HepG2 (cell line): ENCODE measurements around the gene MSRB3. TPM values are rescaled to one million over a fixed set of nuclear protein-coding genes. Genes with fewer than 3 reads are reported as not detected.

Source experiments
- ATAC-seq: fragments of 200-7000 bp; cut with Tn5 transposase; 3 replicates; pipeline ENCODE4 v1.9.1; 2020; ENCODE audit warnings: mild to moderate bottlenecking, moderate library complexity
- BruUV-seq: library from RNA; stranded (reverse); fragments of 400-500 nt; replicated peaks from 2 replicates; lab custom pipeline; 2021; lab: Mats Ljungman, UMichigan
- CTCF ChIA-PET: fragments of 300-600 bp; formaldehyde crosslinking; extraction: SDS; loops from one replicate; lab custom pipeline; 2021; ENCODE audit warnings: low total read pairs, inconsistent platforms, low intra/inter-chr PET ratio; lab: Yijun Ruan, JAX
- POLR2A ChIA-PET: fragments of 350-600 bp; sonication (Branson Sonifier 250); formaldehyde crosslinking; loops from one replicate; lab custom pipeline; 2020; ENCODE audit warnings: antibody characterized with exemption, inconsistent platforms; lab: Yijun Ruan, JAX
- DNase-seq: peaks from one replicate; pipeline ENCODE4 v3.0.0-alpha.2; 2015; ENCODE audit warnings: low spot score
- FAIRE-seq: peaks from 3 replicates; lab custom pipeline; 2011; peaks lifted over from hg19 to GRCh38; lab: Jason Lieb, UNC
- H2AFZ ChIP-seq: one replicate; pipeline ENCODE4 v1.6.1; 2011; ENCODE audit warnings: low read length, inconsistent platforms
- H3K27ac ChIP-seq: fragments of 300-600 bp; 3 replicates; pipeline ENCODE4 v1.8.0; 2011; ENCODE audit warnings: mixed run types, mild to moderate bottlenecking, mixed read lengths, low read length, inconsistent platforms; ENCODE audit not compliant: insufficient read depth; ENCODE audit errors: extremely low read length
- H3K27me3 ChIP-seq, 2 experiments: fragments of 200-600 bp in 1 of 2; 2 replicates in 1 of 2; 3 replicates in 1 of 2; pipeline versions ENCODE4 v1.6.0 to v1.8.0; 2011; ENCODE audit warnings: low read length in 2 of 2, mild to moderate bottlenecking in 2 of 2, moderate library complexity in 2 of 2, inconsistent platforms in 1 of 2; ENCODE audit not compliant: insufficient read depth in 2 of 2, control insufficient read depth in 1 of 2
- H3K36me3 ChIP-seq, 2 experiments: fragments of 200-600 bp in 1 of 2; replicated peaks in 1 of 2; 2 replicates in 1 of 2; 3 replicates in 1 of 2; pipeline versions ENCODE4 v1.5.1 to v1.8.0; 2011; ENCODE audit warnings: low read length in 2 of 2, inconsistent platforms in 1 of 2; ENCODE audit not compliant: insufficient read depth in 2 of 2, control insufficient read depth in 1 of 2
- H3K4me1 ChIP-seq: 2 replicates; pipeline ENCODE4 v1.5.1; 2012; ENCODE audit warnings: low read length, inconsistent platforms; ENCODE audit not compliant: insufficient read depth
- H3K4me2 ChIP-seq: 2 replicates; pipeline ENCODE4 v1.6.0; 2011; ENCODE audit warnings: low read depth, low read length, inconsistent platforms
- H3K4me3 ChIP-seq, 3 experiments: fragments of 200-600 bp in 1 of 3; sonication (generic), shearing (Covaris generic) in 1 of 3; replicated peaks in 1 of 3; 2 replicates each; pipeline ENCODE4 v1.5.1; 2011 to 2016; ENCODE audit warnings: low read length in 3 of 3, inconsistent platforms in 2 of 3, low read depth in 2 of 3, mild to moderate bottlenecking in 2 of 3, control low read depth in 1 of 3, mixed read lengths in 1 of 3; ENCODE audit not compliant: insufficient read depth in 1 of 3
- H3K79me2 ChIP-seq: one replicate; pipeline ENCODE4 v1.6.1; 2011; ENCODE audit warnings: low read length, inconsistent platforms; ENCODE audit not compliant: insufficient read depth
- H3K9ac ChIP-seq: 2 replicates; pipeline ENCODE4 v1.6.0; 2011; ENCODE audit warnings: mild to moderate bottlenecking, low read depth, low read length, inconsistent platforms; ENCODE audit not compliant: insufficient read depth
- H3K9me3 ChIP-seq: 2 replicates; pipeline ENCODE4 v1.5.1; 2012; ENCODE audit warnings: mild to moderate bottlenecking, low read length
- H4K20me1 ChIP-seq: 2 replicates; pipeline ENCODE4 v1.6.0; 2011; ENCODE audit warnings: inconsistent platforms, mild to moderate bottlenecking, low read length, moderate library complexity; ENCODE audit not compliant: insufficient read depth
- ELF4 ChIP-seq: sonication (generic); formaldehyde crosslinking; IDR thresholded peaks from 2 replicates; pipeline ENCODE4 v1.5.0; 2020; ENCODE audit warnings: missing genetic modification reagents, mild to moderate bottlenecking, moderate library complexity, borderline replicate concordance
- HMGA1 ChIP-seq: sonication (generic); formaldehyde crosslinking; conservative IDR thresholded peaks from 2 replicates; pipeline ENCODE4 v1.4.0; 2020; ENCODE audit warnings: missing genetic modification reagents
- MIER3 ChIP-seq: IDR thresholded peaks from 2 replicates; pipeline ENCODE4 v1.6.1; 2016; ENCODE audit warnings: missing compliant biosample characterization, borderline replicate concordance
- NFIB ChIP-seq: sonication (generic); formaldehyde crosslinking; IDR thresholded peaks from 2 replicates; pipeline ENCODE4 v1.9.0; 2021; ENCODE audit warnings: missing genetic modification reagents, mild to moderate bottlenecking, borderline replicate concordance
- NFRKB ChIP-seq: fragments of 450-650 bp; IDR thresholded peaks from 2 replicates; pipeline ENCODE4 v1.6.1; 2017
- RFX5 ChIP-seq: IDR thresholded peaks from 2 replicates; pipeline ENCODE4 v1.6.1; 2011; ENCODE audit warnings: low read depth, low read length, improper control_type of control experiment
- SAFB2 ChIP-seq: sonication (generic); formaldehyde crosslinking; IDR thresholded peaks from 2 replicates; pipeline ENCODE4 v1.5.1; 2020; ENCODE audit warnings: missing genetic modification reagents, low read depth, mild to moderate bottlenecking, borderline replicate concordance
- SMAD1 ChIP-seq: sonication (generic); formaldehyde crosslinking; IDR thresholded peaks from 2 replicates; pipeline ENCODE4 v1.4.0; 2020; ENCODE audit warnings: missing genetic modification reagents, low read depth, mild to moderate bottlenecking, borderline replicate concordance
- ZNF619 ChIP-seq: sonication (generic); formaldehyde crosslinking; IDR thresholded peaks from 2 replicates; pipeline ENCODE4 v1.4.0; 2020; ENCODE audit warnings: mild to moderate bottlenecking, missing genetic modification reagents
- ZNF660 ChIP-seq: sonication (generic); formaldehyde crosslinking; IDR thresholded peaks from 2 replicates; pipeline ENCODE4 v1.5.1; 2020; ENCODE audit warnings: mild to moderate bottlenecking, low read depth, missing genetic modification reagents, borderline replicate concordance
- ZNF816 ChIP-seq: sonication (generic); formaldehyde crosslinking; IDR thresholded peaks from 2 replicates; pipeline ENCODE4 v1.8.0; 2022; ENCODE audit warnings: missing genetic modification reagents, mild to moderate bottlenecking, borderline replicate concordance
- WGBS: methylation state at CpG from one replicate; pipeline ENCODE4 v1.1.6; 2017; ENCODE audit warnings: low lambda C conversion rate; 5-methylcytosine and 5-hydroxymethylcytosine counted together
- in situ Hi-C: cut with HindIII; loops from 2 replicates; pipeline ENCODE4 v1.10.0; 2017; ENCODE audit warnings: low pct_unique_long_range_greater_than_20kb; ENCODE audit not compliant: extremely low pct_ligation_motif_present
- intact Hi-C: fragments of 100-400 bp; cut with micrococcal nuclease; formaldehyde crosslinking; loops from one replicate; pipeline ENCODE4 v1.10.0; 2022; ENCODE audit not compliant: unreplicated experiment
- polyA plus RNA-seq, 8 experiments: library from polyadenylated mRNA; depleted of rRNA in 3 of 8; stranded (reverse) in 7 of 8; unstranded in 1 of 8; fragments of >200 nt; fragmentation: Illumina TruSeq in 4 of 8; extraction: Trizol in 4 of 8; gene quantifications; 2 replicates each; pipeline versions ENCODE4 v1.2.1 to v1.2.3, GENCODE V29; 2011 to 2016; ENCODE audit warnings: low read depth in 4 of 8, missing spikeins in 1 of 8, mixed read lengths in 1 of 8; ENCODE audit not compliant: insufficient read depth in 1 of 8
- total RNA-seq, 5 experiments: library from RNA; depleted of rRNA; stranded (reverse); fragments of >200 nt; fragmentation: Illumina TruSeq; extraction: Trizol; gene quantifications; 2 replicates each; pipeline ENCODE4 v1.2.3, GENCODE V29; 2016; ENCODE audit warnings: low read depth in 1 of 5
- TF ChIP-seq, protein P1 (sequence below): sonication (generic); formaldehyde crosslinking; IDR thresholded peaks from 2 replicates; pipeline ENCODE4 v1.4.0; 2020; ENCODE audit warnings: missing genetic modification reagents, mild to moderate bottlenecking, borderline replicate concordance
- TF ChIP-seq, protein P2 (sequence below): sonication (generic); formaldehyde crosslinking; IDR thresholded peaks from 2 replicates; pipeline ENCODE4 v1.4.0; 2020; ENCODE audit warnings: missing genetic modification reagents
- TF ChIP-seq, protein P3 (sequence below): sonication (generic); formaldehyde crosslinking; IDR thresholded peaks from 2 replicates; pipeline ENCODE4 v1.5.0; 2020; ENCODE audit warnings: missing genetic modification reagents
- TF ChIP-seq, protein P4 (sequence below): sonication (generic); formaldehyde crosslinking; IDR thresholded peaks from 2 replicates; pipeline ENCODE4 v1.8.0; 2022; ENCODE audit warnings: mild to moderate bottlenecking, missing genetic modification reagents, borderline replicate concordance
- TF ChIP-seq, protein P5 (sequence below): fragments of 450-650 bp; IDR thresholded peaks from 2 replicates; pipeline ENCODE4 v1.6.1; 2016
- TF ChIP-seq, protein P6 (sequence below): sonication (generic); formaldehyde crosslinking; IDR thresholded peaks from 2 replicates; pipeline ENCODE4 v1.5.0; 2020; ENCODE audit warnings: mild to moderate bottlenecking, missing genetic modification reagents

MSRB3 gene
- total and polyA plus RNA-seq, 2 of the 13 experiments (the other 11 are each of a cell fraction or from before 2014, with no cell fraction given), result 1.5 to 1.9 TPM

DNA sequence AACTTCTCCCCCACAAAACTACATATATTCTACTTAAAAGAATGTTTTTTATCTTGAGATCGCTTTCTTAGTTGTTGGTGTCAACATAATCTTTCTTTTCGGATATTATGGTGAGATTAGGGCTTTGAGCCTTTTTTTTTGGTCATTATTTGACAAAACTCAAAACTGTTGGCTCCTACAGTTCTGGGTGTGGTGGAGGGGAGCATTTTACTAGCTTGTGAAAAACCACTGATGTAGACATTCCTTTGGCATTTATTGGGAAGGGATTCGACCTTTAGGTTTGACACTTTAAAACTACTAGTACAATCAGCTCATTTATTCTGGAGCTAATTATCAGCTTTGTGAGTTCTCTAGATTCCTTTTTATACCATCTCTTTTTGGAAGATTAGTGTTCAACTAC is 24.4 kb downstream of the MSRB3 start:
- POLR2A ChIA-PET, result no interaction called here
- DNase-seq, result no peak
- Histone ChIP-seq H3K27ac (no peak overlapping the region), H3K4me3 (no peak overlapping the region), H3K4me2 (no peak overlapping the region), H3K9ac (no peak overlapping the region), H3K27me3 (no peaks in the 10 kb centered on the region), H3K9me3 (no peaks in the 10 kb centered on the region), H3K4me1 (peaks cover 6% of the 10 kb centered on the region; the same call in 1 of the 2 replicates), H3K79me2 (no peaks in the 10 kb centered on the region), H4K20me1 (no peaks in the 10 kb centered on the region), H3K36me3 (no peaks in the 10 kb centered on the region), H2AFZ (no peak overlapping the region)
- intact Hi-C loops, result loop anchor here (10.0 kb wide), 2 partner anchors 408 to 522 kb away; partner anchors contain the start of gene HMGA2
- no peak for FAIRE-seq
- BruUV-seq, result no TSS peak
- in situ Hi-C loops, result loop anchor here (25.0 kb wide), 1 partner anchor 384 kb away; no protein-coding TSS in a partner anchor
- WGBS, result 45% methylated on average over 3 of the region's 3 CpGs
- CTCF ChIA-PET, result no interaction called here
- ATAC-seq, result no peak
- TF ChIP-seq, protein P1, sequence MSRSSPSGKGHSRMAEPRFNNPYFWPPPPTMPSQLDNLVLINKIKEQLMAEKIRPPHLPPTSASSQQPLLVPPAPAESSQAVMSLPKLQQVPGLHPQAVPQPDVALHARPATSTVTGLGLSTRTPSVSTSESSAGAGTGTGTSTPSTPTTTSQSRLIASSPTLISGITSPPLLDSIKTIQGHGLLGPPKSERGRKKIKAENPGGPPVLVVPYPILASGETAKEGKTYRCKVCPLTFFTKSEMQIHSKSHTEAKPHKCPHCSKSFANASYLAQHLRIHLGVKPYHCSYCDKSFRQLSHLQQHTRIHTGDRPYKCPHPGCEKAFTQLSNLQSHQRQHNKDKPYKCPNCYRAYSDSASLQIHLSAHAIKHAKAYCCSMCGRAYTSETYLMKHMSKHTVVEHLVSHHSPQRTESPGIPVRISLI (CRISPR knock-in tag), result no peak
- no peak for TF ChIP-seq MIER3 (CRISPR knock-in tag)
- TF ChIP-seq, protein P2, sequence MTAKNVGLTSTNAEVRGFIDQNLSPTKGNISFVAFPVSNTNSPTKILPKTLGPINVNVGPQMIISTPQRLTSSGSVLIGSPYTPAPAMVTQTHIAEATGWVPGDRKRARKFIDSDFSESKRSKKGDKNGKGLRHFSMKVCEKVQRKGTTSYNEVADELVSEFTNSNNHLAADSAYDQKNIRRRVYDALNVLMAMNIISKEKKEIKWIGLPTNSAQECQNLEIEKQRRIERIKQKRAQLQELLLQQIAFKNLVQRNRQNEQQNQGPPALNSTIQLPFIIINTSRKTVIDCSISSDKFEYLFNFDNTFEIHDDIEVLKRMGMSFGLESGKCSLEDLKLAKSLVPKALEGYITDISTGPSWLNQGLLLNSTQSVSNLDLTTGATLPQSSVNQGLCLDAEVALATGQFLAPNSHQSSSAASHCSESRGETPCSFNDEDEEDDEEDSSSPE (CRISPR knock-in tag), result no peak
- no peak for TF ChIP-seq ELF4 (CRISPR knock-in tag)
- TF ChIP-seq, protein P3, sequence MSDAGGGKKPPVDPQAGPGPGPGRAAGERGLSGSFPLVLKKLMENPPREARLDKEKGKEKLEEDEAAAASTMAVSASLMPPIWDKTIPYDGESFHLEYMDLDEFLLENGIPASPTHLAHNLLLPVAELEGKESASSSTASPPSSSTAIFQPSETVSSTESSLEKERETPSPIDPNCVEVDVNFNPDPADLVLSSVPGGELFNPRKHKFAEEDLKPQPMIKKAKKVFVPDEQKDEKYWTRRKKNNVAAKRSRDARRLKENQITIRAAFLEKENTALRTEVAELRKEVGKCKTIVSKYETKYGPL (CRISPR knock-in tag), result no peak
- TF ChIP-seq, protein P4, sequence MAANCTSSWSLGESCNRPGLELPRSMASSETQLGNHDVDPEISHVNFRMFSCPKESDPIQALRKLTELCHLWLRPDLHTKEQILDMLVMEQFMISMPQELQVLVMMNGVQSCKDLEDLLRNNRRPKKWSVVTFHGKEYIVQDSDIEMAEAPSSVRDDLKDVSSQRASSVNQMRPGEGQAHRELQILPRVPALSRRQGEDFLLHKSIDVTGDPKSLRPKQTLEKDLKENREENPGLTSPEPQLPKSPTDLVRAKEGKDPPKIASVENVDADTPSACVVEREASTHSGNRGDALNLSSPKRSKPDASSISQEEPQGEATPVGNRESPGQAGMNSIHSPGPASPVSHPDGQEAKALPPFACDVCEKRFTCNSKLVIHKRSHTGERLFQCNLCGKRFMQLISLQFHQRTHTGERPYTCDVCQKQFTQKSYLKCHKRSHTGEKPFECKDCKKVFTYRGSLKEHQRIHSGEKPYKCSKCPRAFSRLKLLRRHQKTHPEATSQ (CRISPR knock-in tag), result no peak
- TF ChIP-seq, protein P5, sequence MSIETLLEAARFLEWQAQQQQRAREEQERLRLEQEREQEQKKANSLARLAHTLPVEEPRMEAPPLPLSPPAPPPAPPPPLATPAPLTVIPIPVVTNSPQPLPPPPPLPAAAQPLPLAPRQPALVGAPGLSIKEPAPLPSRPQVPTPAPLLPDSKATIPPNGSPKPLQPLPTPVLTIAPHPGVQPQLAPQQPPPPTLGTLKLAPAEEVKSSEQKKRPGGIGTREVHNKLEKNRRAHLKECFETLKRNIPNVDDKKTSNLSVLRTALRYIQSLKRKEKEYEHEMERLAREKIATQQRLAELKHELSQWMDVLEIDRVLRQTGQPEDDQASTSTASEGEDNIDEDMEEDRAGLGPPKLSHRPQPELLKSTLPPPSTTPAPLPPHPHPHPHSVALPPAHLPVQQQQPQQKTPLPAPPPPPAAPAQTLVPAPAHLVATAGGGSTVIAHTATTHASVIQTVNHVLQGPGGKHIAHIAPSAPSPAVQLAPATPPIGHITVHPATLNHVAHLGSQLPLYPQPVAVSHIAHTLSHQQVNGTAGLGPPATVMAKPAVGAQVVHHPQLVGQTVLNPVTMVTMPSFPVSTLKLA, result no peak
- no peak for TF ChIP-seq SAFB2 (CRISPR knock-in tag)
- TF ChIP-seq SMAD1, result no peak
- TF ChIP-seq, protein P6, sequence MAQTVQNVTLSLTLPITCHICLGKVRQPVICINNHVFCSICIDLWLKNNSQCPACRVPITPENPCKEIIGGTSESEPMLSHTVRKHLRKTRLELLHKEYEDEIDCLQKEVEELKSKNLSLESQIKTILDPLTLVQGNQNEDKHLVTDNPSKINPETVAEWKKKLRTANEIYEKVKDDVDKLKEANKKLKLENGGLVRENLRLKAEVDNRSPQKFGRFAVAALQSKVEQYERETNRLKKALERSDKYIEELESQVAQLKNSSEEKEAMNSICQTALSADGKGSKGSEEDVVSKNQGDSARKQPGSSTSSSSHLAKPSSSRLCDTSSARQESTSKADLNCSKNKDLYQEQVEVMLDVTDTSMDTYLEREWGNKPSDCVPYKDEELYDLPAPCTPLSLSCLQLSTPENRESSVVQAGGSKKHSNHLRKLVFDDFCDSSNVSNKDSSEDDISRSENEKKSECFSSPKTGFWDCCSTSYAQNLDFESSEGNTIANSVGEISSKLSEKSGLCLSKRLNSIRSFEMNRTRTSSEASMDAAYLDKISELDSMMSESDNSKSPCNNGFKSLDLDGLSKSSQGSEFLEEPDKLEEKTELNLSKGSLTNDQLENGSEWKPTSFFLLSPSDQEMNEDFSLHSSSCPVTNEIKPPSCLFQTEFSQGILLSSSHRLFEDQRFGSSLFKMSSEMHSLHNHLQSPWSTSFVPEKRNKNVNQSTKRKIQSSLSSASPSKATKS (CRISPR knock-in tag), result no peak
- TF ChIP-seq ZNF619, result no peak
- no peak for TF ChIP-seq NFIB (CRISPR knock-in tag)
- no peak for TF ChIP-seq RFX5
- no peak for TF ChIP-seq ZNF816 (CRISPR knock-in tag)
- TF ChIP-seq NFRKB, result no peak
- no peak for TF ChIP-seq HMGA1
- TF ChIP-seq ZNF660 (CRISPR knock-in tag), result no peak
